PFSK-1 (cell line): ENCODE data around the gene KIAA0408.

Source experiments
- FOXP2 ChIP-seq: optimal IDR thresholded peaks from 2 replicates; pipeline ENCODE3; 2011; ENCODE audit warnings: borderline replicate concordance, control low read depth, inconsistent platforms; ENCODE audit not compliant: insufficient read depth; ENCODE audit errors: extremely low read length, extremely low read depth
- POLR2AphosphoS5 ChIP-seq: IDR thresholded peaks from 2 replicates; pipeline ENCODE4 v1.6.1; 2012; ENCODE audit warnings: low read depth, mild to moderate bottlenecking, control low read depth, low read length, moderate library complexity
- SIN3A ChIP-seq: IDR thresholded peaks from 2 replicates; pipeline ENCODE4 v1.6.1; 2012; ENCODE audit warnings: mild to moderate bottlenecking, low read length, moderate library complexity, borderline replicate concordance; ENCODE audit not compliant: insufficient read depth
- TAF1 ChIP-seq: IDR thresholded peaks from 2 replicates; pipeline ENCODE4 v1.6.1; 2012; ENCODE audit warnings: low read length, control low read depth, borderline replicate concordance; ENCODE audit not compliant: insufficient read depth
- TF ChIP-seq, protein P1 (sequence below), 2 experiments: IDR thresholded peaks; 2 replicates each; pipeline versions ENCODE4 v1.6.1 to v1.8.0; 2011 to 2012; ENCODE audit warnings: low read depth in 2 of 2, low read length in 2 of 2, control low read depth in 1 of 2, inconsistent platforms in 1 of 2, mild to moderate bottlenecking in 1 of 2, moderate library complexity in 1 of 2; ENCODE audit not compliant: insufficient read depth in 1 of 2

KIAA0408 gene

DNA sequence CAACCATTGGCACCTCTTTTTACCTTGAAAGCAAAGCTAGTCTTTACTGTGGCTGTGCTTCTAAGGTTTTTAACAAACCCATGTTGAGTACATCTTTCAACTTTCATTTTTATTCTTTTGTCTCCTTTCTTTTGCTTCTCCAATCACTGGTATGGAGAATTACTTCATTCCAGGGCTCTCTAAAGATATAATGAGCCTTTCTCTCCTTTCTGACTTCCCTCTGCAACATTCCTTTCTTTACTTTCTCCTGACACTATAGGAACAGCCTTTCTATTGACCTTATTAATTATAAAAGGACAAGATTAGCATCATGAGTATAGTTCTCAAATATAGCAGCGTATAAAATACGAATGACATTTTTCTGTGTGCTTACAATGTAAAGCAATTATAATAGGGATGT is 23.1 kb upstream of the KIAA0408 start:
- no peak for TF ChIP-seq FOXP2

DNA sequence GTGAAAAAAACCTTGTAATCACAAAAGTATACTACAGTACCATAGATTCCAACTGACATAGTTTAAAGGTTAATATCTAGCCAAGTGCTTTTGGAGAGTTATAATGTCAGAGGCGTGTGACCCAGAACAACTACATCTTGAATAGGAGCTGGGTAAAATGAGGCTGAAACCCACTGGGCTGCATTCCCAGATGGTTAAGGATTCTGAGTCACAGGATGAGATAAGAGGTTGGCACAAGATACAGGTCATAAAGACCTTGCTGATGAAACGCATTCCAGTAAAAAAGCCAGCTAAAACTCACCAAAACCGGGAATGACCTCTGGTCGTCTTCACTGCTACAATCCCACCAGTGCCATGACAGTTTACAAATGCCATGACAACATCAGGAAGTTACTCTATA is 22.4 kb upstream of the KIAA0408 start:
- TF ChIP-seq, protein P1, sequence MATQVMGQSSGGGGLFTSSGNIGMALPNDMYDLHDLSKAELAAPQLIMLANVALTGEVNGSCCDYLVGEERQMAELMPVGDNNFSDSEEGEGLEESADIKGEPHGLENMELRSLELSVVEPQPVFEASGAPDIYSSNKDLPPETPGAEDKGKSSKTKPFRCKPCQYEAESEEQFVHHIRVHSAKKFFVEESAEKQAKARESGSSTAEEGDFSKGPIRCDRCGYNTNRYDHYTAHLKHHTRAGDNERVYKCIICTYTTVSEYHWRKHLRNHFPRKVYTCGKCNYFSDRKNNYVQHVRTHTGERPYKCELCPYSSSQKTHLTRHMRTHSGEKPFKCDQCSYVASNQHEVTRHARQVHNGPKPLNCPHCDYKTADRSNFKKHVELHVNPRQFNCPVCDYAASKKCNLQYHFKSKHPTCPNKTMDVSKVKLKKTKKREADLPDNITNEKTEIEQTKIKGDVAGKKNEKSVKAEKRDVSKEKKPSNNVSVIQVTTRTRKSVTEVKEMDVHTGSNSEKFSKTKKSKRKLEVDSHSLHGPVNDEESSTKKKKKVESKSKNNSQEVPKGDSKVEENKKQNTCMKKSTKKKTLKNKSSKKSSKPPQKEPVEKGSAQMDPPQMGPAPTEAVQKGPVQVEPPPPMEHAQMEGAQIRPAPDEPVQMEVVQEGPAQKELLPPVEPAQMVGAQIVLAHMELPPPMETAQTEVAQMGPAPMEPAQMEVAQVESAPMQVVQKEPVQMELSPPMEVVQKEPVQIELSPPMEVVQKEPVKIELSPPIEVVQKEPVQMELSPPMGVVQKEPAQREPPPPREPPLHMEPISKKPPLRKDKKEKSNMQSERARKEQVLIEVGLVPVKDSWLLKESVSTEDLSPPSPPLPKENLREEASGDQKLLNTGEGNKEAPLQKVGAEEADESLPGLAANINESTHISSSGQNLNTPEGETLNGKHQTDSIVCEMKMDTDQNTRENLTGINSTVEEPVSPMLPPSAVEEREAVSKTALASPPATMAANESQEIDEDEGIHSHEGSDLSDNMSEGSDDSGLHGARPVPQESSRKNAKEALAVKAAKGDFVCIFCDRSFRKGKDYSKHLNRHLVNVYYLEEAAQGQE (IDR thresholded peaks at IDR 0.05; ENCODE audit: insufficient read depth in 1 of 2, low read depth in 2 of 2, low read length in 2 of 2) = no peak
- TF ChIP-seq TAF1 (no peak), SIN3A (no peak), POLR2AphosphoS5 (no peak), FOXP2 (no peak)

DNA sequence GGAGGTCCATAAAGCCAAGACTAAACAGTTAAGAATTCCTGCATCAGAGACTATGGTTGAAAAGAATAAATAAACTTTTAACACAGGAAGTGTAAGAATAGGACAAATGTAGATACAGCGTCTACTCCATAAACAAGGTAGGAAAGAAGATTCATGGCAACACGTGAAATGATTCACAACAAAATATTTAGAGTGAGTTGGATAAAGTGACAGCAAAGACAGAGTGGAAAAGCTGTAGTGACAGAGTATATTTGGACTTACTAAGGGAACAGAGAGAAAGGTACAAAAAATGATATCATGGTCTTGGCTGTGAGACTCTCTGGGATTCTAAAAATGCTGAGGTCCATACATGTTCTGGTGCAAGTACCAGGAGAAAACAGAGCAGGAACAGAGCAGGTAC is 21.9 kb upstream of the KIAA0408 start:
- TF ChIP-seq POLR2AphosphoS5 (no peak), FOXP2 (no peak), SIN3A (no peak), TAF1 (no peak)
- TF ChIP-seq, protein P1 (IDR thresholded peaks at IDR 0.05; ENCODE audit: insufficient read depth in 1 of 2, low read depth in 2 of 2, low read length in 2 of 2) = no peak

DNA sequence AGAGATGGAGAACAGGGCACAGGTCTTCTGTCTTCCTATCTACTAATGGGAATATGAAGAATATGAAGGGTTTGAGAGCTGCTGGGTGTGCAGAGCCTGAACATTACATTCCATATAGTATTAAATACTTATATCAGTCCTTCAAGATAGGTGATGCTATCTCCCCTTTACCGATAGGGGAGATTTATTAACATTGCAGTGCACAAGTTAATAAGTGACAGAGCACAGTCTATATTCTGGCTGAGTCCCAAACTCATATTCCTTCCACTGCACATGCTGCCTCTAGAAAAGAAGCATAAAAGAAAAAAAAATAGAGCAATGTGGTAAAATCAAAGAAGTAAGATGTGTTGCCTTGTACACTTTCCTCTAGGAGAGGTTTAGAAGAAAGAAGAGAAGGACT is 18.5 kb upstream of the KIAA0408 start:
- TF ChIP-seq SIN3A (no peak), FOXP2 (no peak), TAF1 (no peak), POLR2AphosphoS5 (no peak)
- TF ChIP-seq, protein P1 (IDR thresholded peaks at IDR 0.05; ENCODE audit: insufficient read depth in 1 of 2, low read depth in 2 of 2, low read length in 2 of 2) = no peak

DNA sequence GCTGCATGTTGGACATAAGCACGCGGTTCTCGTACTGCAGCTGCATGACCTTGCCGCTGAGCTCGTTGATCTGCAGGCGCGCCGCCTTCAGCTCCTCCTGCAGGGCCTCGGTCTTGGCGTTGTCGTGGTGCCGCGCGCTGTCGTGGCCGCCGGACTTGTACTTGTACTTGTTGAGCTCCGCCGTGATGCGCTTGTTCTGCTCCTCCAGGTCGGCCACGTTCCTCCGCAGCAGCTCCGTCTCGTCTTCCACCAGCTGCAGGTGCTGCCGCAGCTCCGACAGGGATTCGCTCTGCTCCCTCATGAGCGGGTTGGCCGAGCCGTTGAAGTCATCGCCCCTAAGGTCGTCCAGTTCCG is 16.6 kb upstream of the KIAA0408 start:
- no peak for TF ChIP-seq TAF1
- TF ChIP-seq, protein P1 (IDR thresholded peaks at IDR 0.05; ENCODE audit: insufficient read depth in 1 of 2, low read depth in 2 of 2, low read length in 2 of 2) = no peak
- TF ChIP-seq FOXP2 = no peak
- TF ChIP-seq SIN3A = no peak
- no peak for TF ChIP-seq POLR2AphosphoS5
